Transverse colon (tissue), 4 donors: ENCODE results near the gene PIM1. TPM values are rescaled to one million over a fixed set of nuclear protein-coding genes. Genes with fewer than 3 reads are reported as not detected.

Experiments
- DNase-seq: peaks from one replicate; pipeline ENCODE4 v3.0.0-alpha.2; 2019
- H3K27ac ChIP-seq, 4 donors: fragments of 200-600 bp; sonication (generic); 2 replicates each; pipeline ENCODE4 v1.5.1; 2016 to 2018; ENCODE audit warnings: inconsistent platforms in 4 of 4
- H3K27me3 ChIP-seq: fragments of 200-600 bp; sonication (generic); 2 replicates; pipeline ENCODE4 v1.5.1; 2017; ENCODE audit warnings: inconsistent platforms
- H3K36me3 ChIP-seq, 4 donors: fragments of 200-600 bp; sonication (generic); 2 replicates each; pipeline ENCODE4 v1.5.1; 2017 to 2019; ENCODE audit warnings: inconsistent platforms in 4 of 4
- H3K4me1 ChIP-seq, 4 donors: fragments of 200-600 bp; sonication (generic); 2 replicates each; pipeline ENCODE4 v1.5.1; 2017 to 2020; ENCODE audit warnings: inconsistent platforms in 4 of 4
- H3K4me3 ChIP-seq, 4 donors: fragments of 200-600 bp; sonication (generic); 1 replicate in 1 of 4; 2 replicates in 3 of 4; pipeline versions ENCODE4 v1.5.1 to v1.6.1; 2017 to 2019; ENCODE audit warnings: inconsistent platforms in 4 of 4
- H3K9me3 ChIP-seq, 2 donors: fragments of 200-600 bp; sonication (generic); 2 replicates each; pipeline ENCODE4 v1.5.1; 2017 to 2019; ENCODE audit warnings: inconsistent platforms in 2 of 2
- CTCF ChIP-seq, 5 experiments: fragments of 200-600 bp in 3 of 5; fragments of 450-650 bp in 2 of 5; sonication (generic) in 3 of 5; IDR thresholded peaks; 1 replicate in 2 of 5; 2 replicates in 3 of 5; pipeline ENCODE4 v1.5.1; 2016 to 2017; ENCODE audit warnings: antibody characterized with exemption in 5 of 5, inconsistent platforms in 3 of 5, mild to moderate bottlenecking in 2 of 5, moderate library complexity in 1 of 5
- EP300 ChIP-seq: sonication (generic); formaldehyde crosslinking; IDR thresholded peaks from one replicate; pipeline ENCODE4 v1.6.1; 2017; ENCODE audit warnings: antibody characterized with exemption, low read depth
- POLR2A ChIP-seq: fragments of 450-650 bp; IDR thresholded peaks from one replicate; pipeline ENCODE4 v1.6.1; 2016; ENCODE audit warnings: antibody characterized with exemption, mild to moderate bottlenecking, moderate library complexity
- POLR2AphosphoS5 ChIP-seq, 3 donors: sonication (generic); formaldehyde crosslinking; IDR thresholded peaks; one replicate each; pipeline ENCODE4 v1.6.1; 2016; ENCODE audit warnings: antibody characterized with exemption in 3 of 3
- WGBS, 2 donors: methylation state at CpG; one replicate each; pipeline ENCODE4 v1.1.5; 2018; ENCODE audit warnings: low coverage in 1 of 2; 5-methylcytosine and 5-hydroxymethylcytosine counted together
- in situ Hi-C, 4 donors: fragments of 200-750 bp; cut with MboI; loops; one replicate each; pipeline versions ENCODE4 v1.15.0 to v1.15.1; 2017; ENCODE audit warnings: low sequenced_read_pairs in 3 of 4, low pct_ligation_motif_present in 1 of 4, low pct_unique_long_range_greater_than_20kb in 1 of 4
- intact Hi-C: fragments of 100-400 bp; cut with DNase I; formaldehyde crosslinking; loops from one replicate; pipeline ENCODE4 v1.15.1; 2023; ENCODE audit warnings: low total_unique reads
- total RNA-seq, 4 donors: library from RNA; depleted of rRNA; stranded (reverse); fragments of >200 nt; gene quantifications; one replicate each; pipeline ENCODE4 v1.1.0, GENCODE V29; 2016

PIM1 gene
- total RNA-seq, 4 donors from 2014 or later, result 6.8 to 102 (median 24.0) TPM

GRCh38 chr6:37218061-37218460, 48.1 kb downstream of the PIM1 start:
- WGBS, 2 donors, result 94 to 96% methylated on average over 4 to 6 of the region's 6 CpGs
- DNase-seq, result no peak
- Histone ChIP-seq H3K4me1 (peaks cover 0 to 14% (median 9%) of the 10 kb centered on the region in 4 donors), H3K27me3 (no peaks in the 10 kb centered on the region), H3K27ac (no peak overlapping the region), H3K36me3 (no peaks in the 10 kb centered on the region), H3K9me3 (no peaks in the 10 kb centered on the region), H3K4me3 (no peak overlapping the region)
- intact Hi-C loops (loop anchor here (10.0 kb wide), 1 partner anchor 333 kb away; the partner anchor contains the start of gene C6orf89), in situ Hi-C loops (loop anchor here (10.0 to 25.0 kb wide), 3 partner anchors 331 to 456 kb away; partner anchors contain the start of gene C6orf89 (in 4 of the 4))
- TF ChIP-seq POLR2AphosphoS5 (IDR thresholded peaks at IDR 0.05), result no peak
- TF ChIP-seq POLR2A, result no peak
- no peak for TF ChIP-seq CTCF (IDR thresholded peaks at IDR 0.05)
- no peak for TF ChIP-seq EP300

- intact Hi-C loops, result loop anchor here (10.0 kb wide), 1 partner anchor 334 kb away; the partner anchor contains the start of gene C6orf89
- 83% methylated on average over 1 to 8 of the region's 8 CpGs for WGBS, 2 donors
- no peaks in the 10 kb centered on the region for H3K27me3 ChIP-seq
- H3K27ac ChIP-seq, result no peak overlapping the region
- DNase-seq, result no peak
- peaks cover 0 to 15% (median 10%) of the 10 kb centered on the region in 4 donors for H3K4me1 ChIP-seq
- TF ChIP-seq EP300 (no peak), POLR2AphosphoS5 (IDR thresholded peaks at IDR 0.05) (no peak), CTCF (IDR thresholded peaks at IDR 0.05) (no peak), POLR2A (no peak)
- H3K4me3 ChIP-seq, result no peak overlapping the region
- H3K36me3 ChIP-seq, result no peaks in the 10 kb centered on the region
- no peaks in the 10 kb centered on the region for H3K9me3 ChIP-seq
- in situ Hi-C loops, result loop anchor here (10.0 to 25.0 kb wide), 3 partner anchors 331 to 456 kb away; partner anchors contain the start of gene C6orf89 (in 4 of the 4)
Measured at GRCh38 chr6:37218511-37218910, 48.6 kb downstream of the PIM1 start.

- peaks cover 0 to 15% (median 10%) of the 10 kb centered on the region in 4 donors for H3K4me1 ChIP-seq
- H3K27ac ChIP-seq, result peak overlapping the region in 3 of 4 donors; percentile 58 to 72 (median 60)
- intact Hi-C loops (no loop called here), in situ Hi-C loops (loop anchor here in 3 of 4 donors (25.0 kb wide), 2 partner anchors 334 to 459 kb away; partner anchors contain the start of gene C6orf89 (in 3 of the 3))
- H3K36me3 ChIP-seq, result no peaks in the 10 kb centered on the region
- H3K9me3 ChIP-seq, result no peaks in the 10 kb centered on the region
- H3K4me3 ChIP-seq, result peak overlapping the region; percentile 40 to 78 (median 50)
- no peaks in the 10 kb centered on the region for H3K27me3 ChIP-seq
- WGBS, 2 donors, result 59 to 92% methylated on average over 2 to 6 of the region's 6 CpGs
- TF ChIP-seq EP300, result no peak
- TF ChIP-seq CTCF (IDR thresholded peaks at IDR 0.05), result no peak
- no peak for TF ChIP-seq POLR2AphosphoS5 (IDR thresholded peaks at IDR 0.05)
- no peak for TF ChIP-seq POLR2A
- DNase-seq, result no peak
Measured at GRCh38 chr6:37221585-37222124, 51.7 kb downstream of the PIM1 start.

GRCh38 chr6:37222125-37222967, 52.4 kb downstream of the PIM1 start:
- in situ Hi-C loops (loop anchor here in 3 of 4 donors (25.0 kb wide), 2 partner anchors 335 to 460 kb away; partner anchors contain the start of gene C6orf89 (in 3 of the 3)), intact Hi-C loops (no loop called here)
- Histone ChIP-seq H3K27me3 (no peaks in the 10 kb centered on the region), H3K4me1 (peaks cover 0 to 15% (median 10%) of the 10 kb centered on the region in 4 donors), H3K27ac (peak overlapping the region; percentile 58 to 72 (median 61)), H3K36me3 (no peaks in the 10 kb centered on the region), H3K4me3 (peak overlapping the region; percentile 40 to 78 (median 50)), H3K9me3 (no peaks in the 10 kb centered on the region)
- no peak for TF ChIP-seq CTCF (IDR thresholded peaks at IDR 0.05)
- no peak for TF ChIP-seq POLR2AphosphoS5 (IDR thresholded peaks at IDR 0.05)
- TF ChIP-seq EP300, result no peak
- TF ChIP-seq POLR2A, result no peak
- WGBS, 2 donors, result 2% methylated on average over 39 of the region's 39 CpGs; no CpG with 5 or more reads in 1 of the 2 donors
- peak; percentile 81 for DNase-seq
